Prostate gland (tissue), 2 donors: Measurements from ENCODE around the gene CRP.
"Not testable (repeated sequence)": the region's sequence is repeated elsewhere in the genome, so short reads cannot be mapped to it uniquely, and the experiment has no call there.

Experiments used
- POLR2A ChIP-seq: fragments of 450-650 bp; IDR thresholded peaks from one replicate; pipeline ENCODE4 v1.6.1; 2016; ENCODE audit warnings: antibody characterized with exemption, mild to moderate bottlenecking
- POLR2AphosphoS5 ChIP-seq: sonication (generic); formaldehyde crosslinking; IDR thresholded peaks from one replicate; pipeline ENCODE4 v1.6.1; 2017; ENCODE audit warnings: antibody characterized with exemption
- TF ChIP-seq, protein P1 (sequence below), 4 experiments: fragments of 200-600 bp in 2 of 4; fragments of 450-650 bp in 2 of 4; sonication (generic) in 2 of 4; IDR thresholded peaks; 1 replicate in 3 of 4; 2 replicates in 1 of 4; pipeline ENCODE4 v1.5.1; 2016 to 2019; ENCODE audit warnings: antibody characterized with exemption in 4 of 4, mild to moderate bottlenecking in 2 of 4, moderate library complexity in 2 of 4

DNA sequence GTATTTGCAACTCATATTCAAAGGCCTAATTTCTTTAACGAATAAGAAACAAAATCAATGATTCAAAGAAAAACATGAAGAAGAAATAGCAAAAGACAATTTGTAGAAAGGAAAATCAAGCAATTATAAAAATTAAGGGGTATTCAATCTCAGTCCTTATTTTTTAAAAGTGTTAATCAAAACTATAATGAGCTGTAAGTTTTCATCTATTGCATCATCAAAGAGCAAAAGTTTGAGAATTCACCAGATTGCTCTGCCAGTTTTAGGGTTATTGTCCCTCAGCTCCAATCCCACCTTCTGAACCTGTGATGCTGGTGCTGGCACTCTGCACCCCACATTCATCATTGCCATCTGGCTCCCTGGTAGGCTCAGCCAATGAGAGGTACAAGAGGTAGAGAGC, 42.0 kb downstream of the CRP start:
- TF ChIP-seq, protein P1, sequence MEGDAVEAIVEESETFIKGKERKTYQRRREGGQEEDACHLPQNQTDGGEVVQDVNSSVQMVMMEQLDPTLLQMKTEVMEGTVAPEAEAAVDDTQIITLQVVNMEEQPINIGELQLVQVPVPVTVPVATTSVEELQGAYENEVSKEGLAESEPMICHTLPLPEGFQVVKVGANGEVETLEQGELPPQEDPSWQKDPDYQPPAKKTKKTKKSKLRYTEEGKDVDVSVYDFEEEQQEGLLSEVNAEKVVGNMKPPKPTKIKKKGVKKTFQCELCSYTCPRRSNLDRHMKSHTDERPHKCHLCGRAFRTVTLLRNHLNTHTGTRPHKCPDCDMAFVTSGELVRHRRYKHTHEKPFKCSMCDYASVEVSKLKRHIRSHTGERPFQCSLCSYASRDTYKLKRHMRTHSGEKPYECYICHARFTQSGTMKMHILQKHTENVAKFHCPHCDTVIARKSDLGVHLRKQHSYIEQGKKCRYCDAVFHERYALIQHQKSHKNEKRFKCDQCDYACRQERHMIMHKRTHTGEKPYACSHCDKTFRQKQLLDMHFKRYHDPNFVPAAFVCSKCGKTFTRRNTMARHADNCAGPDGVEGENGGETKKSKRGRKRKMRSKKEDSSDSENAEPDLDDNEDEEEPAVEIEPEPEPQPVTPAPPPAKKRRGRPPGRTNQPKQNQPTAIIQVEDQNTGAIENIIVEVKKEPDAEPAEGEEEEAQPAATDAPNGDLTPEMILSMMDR (IDR thresholded peaks at IDR 0.05) = not testable (repeated sequence)
- TF ChIP-seq POLR2AphosphoS5, POLR2A: not testable (repeated sequence)
